ENCODE data around the gene MYH7.
A peak's percentile ranks its signal among the peaks of the same experiment; 100 is the strongest.

Gene MYH7

GRCh38 chr14:23366426-23366921, 69.0 kb downstream of the MYH7 start:
- DNase-seq: peak; percentile 83

- DNase-seq: peak; percentile 95
These were observed 69.6 kb downstream of the MYH7 start for GRCh38 chr14:23365732-23366425.

GRCh38 chr14:23365036-23365731, 70.3 kb downstream of the MYH7 start, which contains the start of gene EFS:
Gene EFS, minus strand, starts transcription at chr14:23365172. Its CDS starts 147 bp downstream, at chr14:23365025.
- peak; percentile 89 for DNase-seq

- peak; percentile 84 for DNase-seq
These were observed 71.1 kb downstream of the MYH7 start for GRCh38 chr14:23364164-23365035.

All from right kidney (tissue), 1 donor.